Astrocyte of the spinal cord (primary cell): Measurements from ENCODE around the gene SHOC1.

ENCODE experiments used
- DNase-seq: peaks from one replicate; pipeline ENCODE4 v3.0.0; 2011; ENCODE audit warnings: low read depth, low spot score
- H3K4me3 ChIP-seq: 2 replicates; pipeline ENCODE4 v1.5.1; 2011; ENCODE audit warnings: low read depth, mild to moderate bottlenecking, low read length, moderate library complexity
- CTCF ChIP-seq: IDR thresholded peaks from 2 replicates; pipeline ENCODE4 v1.5.1; 2012; ENCODE audit warnings: low read depth, mild to moderate bottlenecking, low read length, inconsistent platforms
- in situ Hi-C: cut with HindIII; loops from 2 replicates; pipeline ENCODE4 v1.10.0; 2017; ENCODE audit warnings: low sequenced_read_pairs

The SHOC1 gene

GRCh38 chr9:111794835-111795556, at the start of gene SHOC1:
Gene SHOC1 (minus strand): TSS chr9:111794937. CDS start chr9:111791418, 3,519 bp downstream.
- no peak for TF ChIP-seq CTCF
- H3K4me3 ChIP-seq: no peak within 1 kb of the TSS
- no peak for DNase-seq
- in situ Hi-C loops: no loop called here

DNA sequence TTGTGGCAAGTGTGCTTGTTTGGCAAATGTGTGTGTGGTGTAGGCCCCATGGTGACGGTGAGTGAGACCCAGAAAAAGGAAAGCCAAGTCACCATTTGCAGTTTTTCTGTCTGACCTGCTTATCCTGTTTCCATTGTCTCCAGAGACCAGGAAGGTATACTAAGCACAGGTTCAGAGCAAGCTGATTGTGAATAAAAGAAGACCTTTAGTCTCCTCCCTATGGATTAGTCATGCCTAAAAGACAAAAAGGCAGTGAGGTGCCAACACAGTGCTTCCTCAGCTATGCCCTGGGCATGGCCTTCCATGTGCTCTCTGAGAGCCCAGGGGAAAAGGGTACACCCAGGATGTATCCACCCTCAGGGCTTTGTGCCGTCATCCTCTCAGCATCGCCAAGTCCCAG, 49.2 kb upstream of the SHOC1 start:
- no peak overlapping the region for H3K4me3 ChIP-seq
- in situ Hi-C loops: no loop called here
- no peak for TF ChIP-seq CTCF
- DNase-seq: no peak

DNA sequence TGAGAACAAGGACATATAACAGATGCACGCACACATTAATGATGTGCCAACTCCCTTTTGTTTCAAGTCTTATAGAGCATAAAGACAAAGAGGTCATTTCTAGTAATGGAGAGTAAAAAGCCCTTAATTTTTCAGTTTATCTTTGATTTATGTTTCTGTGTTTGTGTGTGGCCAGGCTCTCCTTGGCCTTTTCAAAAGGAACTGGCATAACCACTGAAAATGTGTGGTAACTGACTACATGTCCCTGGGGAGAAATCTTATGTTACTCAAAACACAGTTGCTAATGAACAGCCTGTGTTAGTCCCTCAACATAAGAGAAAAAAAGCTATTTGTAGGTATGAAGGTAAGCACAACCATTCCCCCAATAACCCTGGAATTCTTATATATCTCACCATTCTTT, 47.6 kb upstream of the SHOC1 start:
- TF ChIP-seq CTCF: no peak
- H3K4me3 ChIP-seq: no peak overlapping the region
- in situ Hi-C loops: no loop called here
- DNase-seq: no peak

DNA sequence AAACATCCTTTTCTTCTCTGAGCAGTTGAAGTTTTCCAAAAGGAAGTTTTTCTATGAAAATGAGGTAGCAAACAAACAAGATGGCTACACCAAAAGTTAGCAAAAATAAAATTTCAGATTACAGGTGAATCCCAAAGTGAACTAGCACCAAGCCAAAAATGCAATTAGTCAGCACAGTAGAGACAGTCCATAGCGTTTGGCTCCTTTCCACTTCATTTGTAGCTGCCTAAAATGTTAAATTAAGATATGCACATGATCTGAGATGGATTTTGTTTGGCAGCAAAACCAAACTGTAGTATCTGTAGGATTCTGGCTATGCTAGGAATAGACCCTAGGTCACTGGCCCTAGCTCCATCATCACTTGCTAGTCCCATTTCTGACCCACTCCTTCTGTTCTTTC, 45.7 kb upstream of the SHOC1 start:
- no peak for DNase-seq
- H3K4me3 ChIP-seq: no peak overlapping the region
- no peak for TF ChIP-seq CTCF
- in situ Hi-C loops: no loop called here

GRCh38 chr9:111839987-111840386, 45.2 kb upstream of the SHOC1 start:
- TF ChIP-seq CTCF: no peak
- DNase-seq: no peak
- in situ Hi-C loops: no loop called here
- no peak overlapping the region for H3K4me3 ChIP-seq

DNA sequence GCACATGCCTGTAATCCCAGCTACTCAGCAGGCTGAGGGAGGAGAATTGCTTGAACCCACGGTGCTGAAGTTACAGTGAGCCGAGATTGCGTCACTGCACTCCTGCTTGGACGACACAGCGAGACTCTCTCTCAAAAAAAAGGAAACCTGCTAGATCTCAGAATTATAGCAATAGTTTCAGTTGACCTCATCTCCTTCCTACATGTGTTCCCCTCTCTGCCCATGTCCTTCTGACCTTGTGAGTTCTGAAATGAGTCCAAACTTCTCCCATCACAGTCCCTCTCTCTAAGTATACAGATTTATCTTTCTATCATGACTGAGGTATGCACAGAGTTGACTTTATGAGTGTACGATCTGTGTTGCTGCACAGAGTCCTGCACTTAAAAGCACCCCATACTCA, 44.6 kb upstream of the SHOC1 start:
- TF ChIP-seq CTCF: no peak
- no peak for DNase-seq
- no peak overlapping the region for H3K4me3 ChIP-seq
- in situ Hi-C loops: no loop called here

DNA sequence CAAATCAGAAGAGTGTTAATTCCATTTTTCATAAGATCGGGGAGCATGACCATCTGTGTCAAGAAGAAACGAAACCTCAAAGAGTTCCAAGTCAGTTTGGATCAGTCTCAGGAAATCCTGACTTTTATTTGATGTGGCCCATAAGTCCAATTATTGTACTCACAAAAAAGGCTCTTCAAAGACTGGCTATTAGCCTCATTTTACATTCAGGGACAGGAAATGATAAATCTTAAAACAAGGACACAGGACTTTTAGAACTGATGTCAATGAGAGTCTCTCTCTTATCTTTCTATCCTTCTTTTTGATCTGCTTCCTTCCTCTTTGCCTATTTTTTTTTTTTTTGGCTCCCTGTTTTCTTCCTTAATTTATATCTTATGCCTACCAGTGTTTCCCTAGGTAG, 43.7 kb upstream of the SHOC1 start:
- H3K4me3 ChIP-seq: no peak overlapping the region
- TF ChIP-seq CTCF: no peak
- no peak for DNase-seq
- in situ Hi-C loops: no loop called here
